Neural progenitor cell (in vitro differentiated cells): ENCODE data around the gene COLEC12. TPM values are rescaled to one million over a fixed set of nuclear protein-coding genes. Genes with fewer than 3 reads are reported as not detected.

ENCODE experiments used
- DNase-seq: peaks from one replicate; pipeline ENCODE4 v3.0.0-alpha.2; 2016; ENCODE audit warnings: low spot score
- H2AFZ ChIP-seq: fragments of 200-600 bp; sonication (generic); replicated peaks from 2 replicates; pipeline ENCODE4 v1.6.1; 2016; ENCODE audit warnings: antibody characterized with exemption
- H3F3A ChIP-seq: fragments of 200-600 bp; sonication (generic); 2 replicates; pipeline ENCODE4 v1.6.1; 2016; ENCODE audit warnings: antibody characterized with exemption, low read depth
- H3K27ac ChIP-seq: fragments of 200-600 bp; sonication (generic); 2 replicates; pipeline ENCODE4 v1.5.1; 2016; ENCODE audit warnings: mild to moderate bottlenecking
- H3K27me3 ChIP-seq: fragments of 200-600 bp; sonication (generic); 2 replicates; pipeline ENCODE4 v1.6.1; 2016; ENCODE audit warnings: mild to moderate bottlenecking, moderate library complexity
- H3K36me3 ChIP-seq: fragments of 200-600 bp; sonication (generic); 2 replicates; pipeline ENCODE4 v1.5.1; 2016
- H3K4me1 ChIP-seq: fragments of 200-600 bp; sonication (generic); 2 replicates; pipeline ENCODE4 v1.6.1; 2016; ENCODE audit warnings: mixed run types
- H3K4me2 ChIP-seq: fragments of 200-600 bp; sonication (generic); 2 replicates; pipeline ENCODE4 v1.6.1; 2016
- H3K4me3 ChIP-seq: fragments of 200-600 bp; sonication (generic); 2 replicates; pipeline ENCODE4 v1.5.1; 2016
- H3K79me2 ChIP-seq: fragments of 200-600 bp; sonication (generic); 2 replicates; pipeline ENCODE4 v1.6.1; 2016; ENCODE audit warnings: low read depth
- H3K9ac ChIP-seq: fragments of 200-600 bp; sonication (generic); 2 replicates; pipeline ENCODE4 v1.6.1; 2016
- H3K9me3 ChIP-seq: fragments of 200-600 bp; sonication (generic); 2 replicates; pipeline ENCODE4 v1.5.1; 2016; ENCODE audit warnings: low read depth
- H4K20me1 ChIP-seq: fragments of 200-600 bp; sonication (generic); 2 replicates; pipeline ENCODE4 v1.6.1; 2016; ENCODE audit warnings: low read depth
- H3K27ac Mint-ChIP-seq: 3 replicates; pipeline ENCODE4 v1.8.0; 2021; ENCODE audit warnings: mixed read lengths
- H3K27me3 Mint-ChIP-seq: 2 replicates; pipeline ENCODE4 v1.8.0; 2022; ENCODE audit warnings: low read depth, mild to moderate bottlenecking, inconsistent platforms, moderate library complexity, mixed read lengths; ENCODE audit not compliant: insufficient read depth
- H3K36me3 Mint-ChIP-seq: 3 replicates; pipeline ENCODE4 v1.8.0; 2021; ENCODE audit warnings: mixed read lengths
- H3K4me1 Mint-ChIP-seq: 3 replicates; pipeline ENCODE4 v1.8.0; 2021; ENCODE audit warnings: mixed read lengths
- H3K4me3 Mint-ChIP-seq: 3 replicates; pipeline ENCODE4 v1.8.0; 2021; ENCODE audit warnings: mild to moderate bottlenecking, moderate library complexity, mixed read lengths
- H3K9me3 Mint-ChIP-seq: 3 replicates; pipeline ENCODE4 v1.8.0; 2020; ENCODE audit warnings: mixed read lengths
- CTCF ChIP-seq: fragments of 200-600 bp; sonication (generic); IDR thresholded peaks from 2 replicates; pipeline ENCODE4 v1.5.1; 2017; ENCODE audit warnings: antibody characterized with exemption, mild to moderate bottlenecking
- EZH2 ChIP-seq: fragments of 200-600 bp; sonication (generic); IDR thresholded peaks from 2 replicates; pipeline ENCODE4 v1.6.1; 2017; ENCODE audit warnings: antibody characterized with exemption, mild to moderate bottlenecking, moderate library complexity
- EZH2phosphoT487 ChIP-seq: fragments of 200-600 bp; sonication (generic); IDR thresholded peaks from 2 replicates; pipeline ENCODE4 v1.6.1; 2017; ENCODE audit warnings: antibody characterized with exemption
- total RNA-seq: library from RNA; depleted of rRNA; stranded (reverse); fragments of >200 nt; gene quantifications from 2 replicates; pipeline ENCODE4 v1.2.3, GENCODE V29; 2015; ENCODE audit warnings: low replicate concordance

The COLEC12 gene
- total RNA-seq, 1 donor from 2014 or later = 2.0 TPM

GRCh38 chr18:386994-387393 lies 113.5 kb downstream of the COLEC12 start:
- Mint-ChIP-seq H3K27me3 (no peaks in the 10 kb centered on the region), H3K9me3 (peaks cover 8% of the 10 kb centered on the region), H3K27ac (no peak overlapping the region), H3K36me3 (peaks cover 10% of the 10 kb centered on the region), H3K4me3 (no peak overlapping the region), H3K4me1 (peaks cover 7% of the 10 kb centered on the region)
- no peak for TF ChIP-seq EZH2
- TF ChIP-seq EZH2phosphoT487 = no peak
- no peak for TF ChIP-seq CTCF
- no peaks in the 10 kb centered on the region for H3K27me3 ChIP-seq
- H3K9me3 ChIP-seq = no peaks in the 10 kb centered on the region
- H2AFZ ChIP-seq = no peak overlapping the region
- no peaks in the 10 kb centered on the region for H3K36me3 ChIP-seq
- no peaks in the 10 kb centered on the region for H3K79me2 ChIP-seq
- H4K20me1 ChIP-seq = no peaks in the 10 kb centered on the region
- H3K27ac ChIP-seq = no peak overlapping the region
- H3K4me3 ChIP-seq = no peak overlapping the region
- no peak overlapping the region for H3K9ac ChIP-seq
- no peaks in the 10 kb centered on the region for H3K4me1 ChIP-seq
- no peak for DNase-seq
- no peaks in the 10 kb centered on the region for H3F3A ChIP-seq
- H3K4me2 ChIP-seq = no peak overlapping the region

GRCh38 chr18:384897-385296 lies 115.6 kb downstream of the COLEC12 start:
- Mint-ChIP-seq H3K4me3 (no peak overlapping the region), H3K27me3 (no peaks in the 10 kb centered on the region), H3K36me3 (peaks cover 10% of the 10 kb centered on the region), H3K4me1 (peaks cover 9% of the 10 kb centered on the region), H3K9me3 (peaks cover 8% of the 10 kb centered on the region), H3K27ac (no peak overlapping the region)
- H3K79me2 ChIP-seq = no peaks in the 10 kb centered on the region
- DNase-seq = no peak
- no peaks in the 10 kb centered on the region for H3K4me1 ChIP-seq
- H3K4me2 ChIP-seq = no peak overlapping the region
- no peaks in the 10 kb centered on the region for H3K27me3 ChIP-seq
- no peak overlapping the region for H3K9ac ChIP-seq
- no peak overlapping the region for H3K27ac ChIP-seq
- no peaks in the 10 kb centered on the region for H3F3A ChIP-seq
- H3K9me3 ChIP-seq = no peaks in the 10 kb centered on the region
- no peaks in the 10 kb centered on the region for H3K36me3 ChIP-seq
- H3K4me3 ChIP-seq = no peak overlapping the region
- no peaks in the 10 kb centered on the region for H4K20me1 ChIP-seq
- H2AFZ ChIP-seq = no peak overlapping the region
- TF ChIP-seq CTCF = no peak
- no peak for TF ChIP-seq EZH2phosphoT487
- no peak for TF ChIP-seq EZH2

- TF ChIP-seq CTCF (no peak), EZH2 (no peak), EZH2phosphoT487 (no peak)
- Histone ChIP-seq H3K9me3 (no peaks in the 10 kb centered on the region), H3F3A (no peaks in the 10 kb centered on the region), H3K4me3 (no peak overlapping the region), H3K4me1 (peaks cover under 1% of the 10 kb centered on the region), H3K79me2 (no peaks in the 10 kb centered on the region), H2AFZ (no peak overlapping the region), H4K20me1 (no peaks in the 10 kb centered on the region), H3K4me2 (no peak overlapping the region), H3K27ac (no peak overlapping the region), H3K27me3 (no peaks in the 10 kb centered on the region), H3K36me3 (no peaks in the 10 kb centered on the region), H3K9ac (no peak overlapping the region)
- Mint-ChIP-seq H3K9me3 (peaks cover 8% of the 10 kb centered on the region), H3K4me1 (peaks cover 11% of the 10 kb centered on the region), H3K4me3 (no peak overlapping the region), H3K36me3 (peaks cover 9% of the 10 kb centered on the region), H3K27ac (no peak overlapping the region), H3K27me3 (no peaks in the 10 kb centered on the region)
- no peak for DNase-seq
Measured at GRCh38 chr18:383135-383534, 117.4 kb downstream of the COLEC12 start.
